ENCODE measurements around the gene OR52E6. TPM values are rescaled to one million over a fixed set of nuclear protein-coding genes. Genes with fewer than 3 reads are reported as not detected.

OR52E6 gene
- total RNA-seq, 4 donors from 2014 or later, result not detected

DNA sequence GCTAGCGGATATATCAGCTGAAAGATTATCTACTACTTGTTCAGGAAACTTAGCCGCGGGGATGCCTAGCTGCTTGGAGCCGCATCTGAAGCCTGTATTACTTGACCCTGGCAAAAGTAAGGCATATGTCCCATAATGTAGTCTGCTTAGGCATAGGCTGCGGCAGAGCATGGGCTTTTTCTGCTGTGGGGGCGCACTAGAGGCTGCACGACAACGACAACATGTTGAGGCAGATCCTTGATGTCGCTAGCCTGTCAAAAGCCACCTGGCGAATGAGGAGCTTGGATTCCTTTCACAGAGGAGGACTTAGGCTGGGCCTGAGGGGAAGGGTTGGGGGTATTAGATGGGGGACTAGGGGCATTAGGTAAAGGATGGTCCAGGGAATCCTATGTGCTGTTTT is 34.1 kb downstream of the OR52E6 start:
- DNase-seq (ENCODE audit: low spot score), result no peak
- no peak for TF ChIP-seq CTCF (IDR thresholded peaks at IDR 0.05)
- no peak for ATAC-seq (ENCODE audit: low FRiP score)

DNA sequence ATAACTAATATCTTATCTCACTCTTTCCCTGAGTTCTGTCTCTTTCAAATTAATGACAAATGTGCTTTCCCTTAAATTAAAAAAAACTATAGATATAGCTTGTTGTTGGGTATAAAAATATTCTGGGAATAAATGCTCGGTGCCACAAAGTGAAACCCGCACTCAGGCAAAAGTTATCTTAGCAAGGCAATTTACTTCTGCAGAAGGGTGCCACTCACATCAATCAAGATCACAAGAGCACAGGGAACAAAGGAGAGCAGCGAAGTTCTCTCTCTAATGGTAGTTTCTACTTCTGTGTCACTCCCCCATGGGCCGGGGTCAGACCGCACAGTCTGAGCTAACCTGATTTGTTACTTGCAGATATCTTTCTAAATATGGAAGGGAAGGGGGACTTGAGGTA is 37.7 kb downstream of the OR52E6 start:
- no peak for DNase-seq (ENCODE audit: low spot score)
- TF ChIP-seq CTCF (IDR thresholded peaks at IDR 0.05), result no peak
- no peak for ATAC-seq (ENCODE audit: low FRiP score)

GRCh38 chr11:5796541-5796940 is 45.2 kb downstream of the OR52E6 start:
- no peak for TF ChIP-seq CTCF (IDR thresholded peaks at IDR 0.05)
- ATAC-seq (ENCODE audit: low FRiP score) (no peak), DNase-seq (ENCODE audit: low spot score) (no peak)

- ATAC-seq (ENCODE audit: low FRiP score) (no peak), DNase-seq (ENCODE audit: low spot score) (no peak)
- TF ChIP-seq CTCF (IDR thresholded peaks at IDR 0.05), result no peak
These were observed 50.5 kb downstream of the OR52E6 start, which contains the start of gene OR52N1 for GRCh38 chr11:5791165-5791564. Gene OR52N1, minus strand, starts transcription at chr11:5791265. Its CDS starts 2,449 bp downstream, at chr11:5788816.

Other genes with a start within 250 kb of the OR52E6 start
- 1 to 10 TPM; 1.9 to 3.3 (median 2.8) TPM for gene TRIM6, start 245.3 kb downstream of the OR52E6 start, total RNA-seq
- gene TRIM34, start 216.9 kb downstream of the OR52E6 start, total RNA-seq, result 1 to 10 TPM; 3.7 to 9.6 (median 6.6) TPM
- gene TRIM5, start 156.8 kb downstream of the OR52E6 start, total RNA-seq, result 10 to 100 TPM; 18.0 to 24.4 (median 21.1) TPM
- 100 to 1,000 TPM in 1 of 4 donors, 10 to 100 TPM in 3; 22.3 to 163 (median 55.7) TPM for gene TRIM22, start 152.1 kb downstream of the OR52E6 start, total RNA-seq
- gene OR56B1, start 105.4 kb downstream of the OR52E6 start, total RNA-seq, result under 1 TPM in 1 of 4 donors, not detected in 3; 0.47 TPM
- gene OR52N4, start 87.7 kb downstream of the OR52E6 start, total RNA-seq, result under 1 TPM in 1 of 4 donors, not detected in 3; 0.72 TPM
- 10 to 100 TPM in 1 of 4 donors, not detected in 3; 11.9 TPM for gene OR52N5, start 58.5 kb downstream of the OR52E6 start, total RNA-seq
- 10 to 100 TPM in 1 of 4 donors, 1 to 10 TPM in 1, under 1 TPM in 1, not detected in 1; 0.46 to 13.9 (median 2.4) TPM for gene OR52N1, start 50.6 kb downstream of the OR52E6 start, total RNA-seq
- gene OR52N2, start 33.0 kb downstream of the OR52E6 start, total RNA-seq, result not detected
- gene OR52E8, start 15.8 kb upstream of the OR52E6 start, total RNA-seq, result not detected
- not detected for gene OR52E4, start 38.7 kb upstream of the OR52E6 start, total RNA-seq
- not detected for gene OR52E5, start 51.3 kb upstream of the OR52E6 start, total RNA-seq
- gene OR56A3, start 100.4 kb upstream of the OR52E6 start, total RNA-seq, result not detected
- not detected for gene OR56A5, start 126.6 kb upstream of the OR52E6 start, total RNA-seq
- not detected for gene OR52L1, start 145.1 kb upstream of the OR52E6 start, total RNA-seq
- gene OR56A4, start 165.0 kb upstream of the OR52E6 start, total RNA-seq, result not detected
- gene OR56A1, start 188.9 kb upstream of the OR52E6 start, total RNA-seq, result under 1 TPM in 1 of 4 donors, not detected in 3; 0.06 TPM

Measured in omental fat pad (tissue), 4 donors.